Adipose tissue (tissue), 3 donors: ENCODE data around the gene DNAJC22. TPM values are rescaled to one million over a fixed set of nuclear protein-coding genes. Genes with fewer than 3 reads are reported as not detected.

Experiments used
- polyA plus RNA-seq, 3 donors: library from polyadenylated mRNA; stranded (reverse); fragments of 200-250 nt; gene quantifications; one replicate each; pipeline ENCODE4 v1.2.3, GENCODE V29; 2013
- donor health status: healthy with polysubstance abuse.
- donor health status: Bipolar disorder and iron deficiency.
- donor health status: healthy.

Gene DNAJC22
- polyA plus RNA-seq, 3 donors, result 0.22 to 4.0 (median 0.62) TPM

Other genes with a start within 250 kb of the DNAJC22 start
- gene LMBR1L, start 236.0 kb upstream of the DNAJC22 start, polyA plus RNA-seq, result 10 to 100 TPM; 22.5 to 38.7 (median 28.2) TPM
- 100 to 1,000 TPM; 184 to 751 (median 746) TPM for gene TUBA1B, start 215.5 kb upstream of the DNAJC22 start, polyA plus RNA-seq
- 100 to 1,000 TPM in 2 of 3 donors, 10 to 100 TPM in 1; 51.3 to 167 (median 154) TPM for gene TUBA1A, start 157.8 kb upstream of the DNAJC22 start, polyA plus RNA-seq
- gene TUBA1C, start 81.8 kb upstream of the DNAJC22 start, polyA plus RNA-seq, result 100 to 1,000 TPM; 108 to 342 (median 166) TPM
- gene PRPH, start 51.7 kb upstream of the DNAJC22 start, polyA plus RNA-seq, result 1 to 10 TPM in 2 of 3 donors, under 1 TPM in 1; 0.43 to 2.4 (median 2.1) TPM
- 1 to 10 TPM in 1 of 3 donors, under 1 TPM in 2; 0.22 to 2.4 (median 0.33) TPM for gene TROAP, start 23.6 kb upstream of the DNAJC22 start, polyA plus RNA-seq
- not detected for gene C1QL4, start 9.7 kb upstream of the DNAJC22 start, polyA plus RNA-seq
- gene SPATS2, start 20.6 kb downstream of the DNAJC22 start, polyA plus RNA-seq, result 10 to 100 TPM in 1 of 3 donors, 1 to 10 TPM in 2; 4.8 to 13.4 (median 5.0) TPM
- 1 to 10 TPM in 1 of 3 donors, under 1 TPM in 2; 0.21 to 1.8 (median 0.32) TPM for gene KCNH3, start 192.1 kb downstream of the DNAJC22 start, polyA plus RNA-seq
- 10 to 100 TPM; 26.5 to 42.7 (median 38.3) TPM for gene MCRS1, start 221.3 kb downstream of the DNAJC22 start, polyA plus RNA-seq